ENCODE measurements around the gene USP13. TPM values are rescaled to one million over a fixed set of nuclear protein-coding genes. Genes with fewer than 3 reads are reported as not detected.

USP13 gene
- polyA plus RNA-seq, 3 donors: 0.31 to 1.6 (median 1.2) TPM

- Histone ChIP-seq H3K27ac (ENCODE audit: low read depth in 1 of 2, low read length in 2 of 2) (no peak overlapping the region), H2AFZ (ENCODE audit: insufficient read depth, low read depth, low read length, poor library complexity, severe bottlenecking) (no peak overlapping the region), H3K4me2 (replicated peaks; ENCODE audit: extremely low read depth, low read length, poor library complexity, severe bottlenecking) (no peak overlapping the region), H3K9me3 (replicated peaks in 1 of 2; ENCODE audit: control insufficient read depth in 1 of 2, insufficient read depth in 1 of 2, low read length in 2 of 2) (no peaks in the 10 kb centered on the region), H3K9ac (ENCODE audit: insufficient read depth, low read length, poor library complexity, severe bottlenecking) (no peak overlapping the region), H4K20me1 (ENCODE audit: insufficient read depth, low read length) (no peaks in the 10 kb centered on the region), H3K27me3 (ENCODE audit: control insufficient read depth in 2 of 2, insufficient read depth in 2 of 2, low read length in 2 of 2) (no peaks in the 10 kb centered on the region), H3K79me2 (ENCODE audit: insufficient read depth, low read length) (peaks cover 3% of the 10 kb centered on the region), H3K36me3 (replicated peaks in 1 of 2; ENCODE audit: control insufficient read depth in 1 of 2, insufficient read depth in 2 of 2, low read length in 2 of 2) (no peaks in the 10 kb centered on the region), H3K4me3 (replicated peaks in 1 of 3; ENCODE audit: low read depth in 2 of 3, low read length in 3 of 3) (no peak overlapping the region), H3K4me1 (ENCODE audit: control insufficient read depth in 1 of 2, insufficient read depth in 2 of 2, low read length in 2 of 2) (no peaks in the 10 kb centered on the region)
- Mint-ChIP-seq H3K4me3 (no peak overlapping the region), H3K27ac (no peak overlapping the region), H3K27me3 (ENCODE audit: low read depth in 3 of 3) (peaks cover 0 to 7% (median 1%) of the 10 kb centered on the region in 3 donors), H3K36me3 (no peaks in the 10 kb centered on the region), H3K4me1 (no peaks in the 10 kb centered on the region), H3K9me3 (peaks cover 0 to 2% (median 0%) of the 10 kb centered on the region in 7 donors)
- intact Hi-C loops (cut with micrococcal nuclease): no loop called here
- no peak for TF ChIP-seq CTCF (IDR thresholded peaks at IDR 0.05)
- 93% methylated on average over 1 of the region's 1 CpG for WGBS (ENCODE audit: insufficient coverage)
- no peak for DNase-seq
Observed at GRCh38 chr3:179666030-179666429, 13.2 kb downstream of the USP13 start.

GRCh38 chr3:179666436-179667035 lies 13.7 kb downstream of the USP13 start:
- Histone ChIP-seq H3K27ac (ENCODE audit: low read depth in 1 of 2, low read length in 2 of 2) (no peak overlapping the region), H3K36me3 (replicated peaks in 1 of 2; ENCODE audit: control insufficient read depth in 1 of 2, insufficient read depth in 2 of 2, low read length in 2 of 2) (no peaks in the 10 kb centered on the region), H3K4me2 (replicated peaks; ENCODE audit: extremely low read depth, low read length, poor library complexity, severe bottlenecking) (no peak overlapping the region), H2AFZ (ENCODE audit: insufficient read depth, low read depth, low read length, poor library complexity, severe bottlenecking) (no peak overlapping the region), H3K9me3 (replicated peaks in 1 of 2; ENCODE audit: control insufficient read depth in 1 of 2, insufficient read depth in 1 of 2, low read length in 2 of 2) (no peaks in the 10 kb centered on the region), H3K9ac (ENCODE audit: insufficient read depth, low read length, poor library complexity, severe bottlenecking) (no peak overlapping the region), H3K79me2 (ENCODE audit: insufficient read depth, low read length) (peaks cover 1% of the 10 kb centered on the region), H3K27me3 (ENCODE audit: control insufficient read depth in 2 of 2, insufficient read depth in 2 of 2, low read length in 2 of 2) (no peaks in the 10 kb centered on the region), H3K4me3 (replicated peaks in 1 of 3; ENCODE audit: low read depth in 2 of 3, low read length in 3 of 3) (no peak overlapping the region), H4K20me1 (ENCODE audit: insufficient read depth, low read length) (no peaks in the 10 kb centered on the region), H3K4me1 (ENCODE audit: control insufficient read depth in 1 of 2, insufficient read depth in 2 of 2, low read length in 2 of 2) (no peaks in the 10 kb centered on the region)
- Mint-ChIP-seq H3K27me3 (ENCODE audit: low read depth in 3 of 3) (peaks cover 0 to 7% (median 1%) of the 10 kb centered on the region in 3 donors), H3K27ac (no peak overlapping the region), H3K9me3 (peaks cover 0 to 2% (median 0%) of the 10 kb centered on the region in 7 donors), H3K4me3 (no peak overlapping the region), H3K36me3 (no peaks in the 10 kb centered on the region), H3K4me1 (no peaks in the 10 kb centered on the region)
- DNase-seq: no peak
- intact Hi-C loops (cut with micrococcal nuclease): no loop called here
- 94% methylated on average over 8 of the region's 8 CpGs for WGBS (ENCODE audit: insufficient coverage)
- no peak for TF ChIP-seq CTCF (IDR thresholded peaks at IDR 0.05)
